ENCODE results near the gene NEK5. TPM values are rescaled to one million over a fixed set of nuclear protein-coding genes. Genes with fewer than 3 reads are reported as not detected.
"Not testable (repeated sequence)": the region's sequence is repeated elsewhere in the genome, so short reads cannot be mapped to it uniquely, and the experiment has no call there.

NEK5 gene
- 0.20 TPM in 1 of 2 replicates, not detected in the other for total RNA-seq (2014; rRNA removed; shearing (Covaris generic); ENCODE audit: low replicate concordance)

- peak; percentile 63 for DNase-seq
- no peaks in the 10 kb centered on the region for H3K9me3 ChIP-seq
- H3K27me3 ChIP-seq = no peaks in the 10 kb centered on the region
- peak within 1 kb of the TSS; percentile 53 for H3K4me3 ChIP-seq
- 0 out of 2 replicates have a peak, but pooled peaks cover 3% of the 10 kb centered on the region for H3K36me3 ChIP-seq
Measured at GRCh38 chr13:52128714-52129700, at the start of gene NEK5. Gene NEK5, minus strand, starts transcription at chr13:52129073. Its CDS starts 1,591 bp downstream, at chr13:52127482.

- H3K4me3 ChIP-seq = no peak overlapping the region
- no peaks in the 10 kb centered on the region for H3K27me3 ChIP-seq
- peaks cover 30% of the 10 kb centered on the region for H3K36me3 ChIP-seq
- no peaks in the 10 kb centered on the region for H3K9me3 ChIP-seq
- no peak for DNase-seq
Measured at GRCh38 chr13:52177276-52177675, 48.4 kb upstream of the NEK5 start.

GRCh38 chr13:52173970-52174369 is 45.1 kb upstream of the NEK5 start:
- H3K27me3 ChIP-seq, H3K9me3 ChIP-seq, DNase-seq, H3K4me3 ChIP-seq: not testable (repeated sequence)
- H3K36me3 ChIP-seq = peaks cover 28% of the 10 kb centered on the region

- no peaks in the 10 kb centered on the region for H3K27me3 ChIP-seq
- no peak for DNase-seq
- no peaks in the 10 kb centered on the region for H3K9me3 ChIP-seq
- H3K36me3 ChIP-seq = peaks cover 31% of the 10 kb centered on the region
- H3K4me3 ChIP-seq = no peak overlapping the region
Measured at GRCh38 chr13:52173373-52173772, 44.5 kb upstream of the NEK5 start.

GRCh38 chr13:52171686-52172085 is 42.8 kb upstream of the NEK5 start:
- peaks cover 30% of the 10 kb centered on the region for H3K36me3 ChIP-seq
- DNase-seq, H3K9me3 ChIP-seq, H3K4me3 ChIP-seq, H3K27me3 ChIP-seq: not testable (repeated sequence)

- not testable (repeated sequence) for H3K4me3 ChIP-seq, DNase-seq, H3K27me3 ChIP-seq, H3K9me3 ChIP-seq
- H3K36me3 ChIP-seq = peaks cover 25% of the 10 kb centered on the region
Measured at GRCh38 chr13:52170828-52171391, 42.0 kb upstream of the NEK5 start.

GRCh38 chr13:52169839-52170238 is 41.0 kb upstream of the NEK5 start:
- no peak for DNase-seq
- Histone ChIP-seq H3K27me3 (no peaks in the 10 kb centered on the region), H3K36me3 (peaks cover 21% of the 10 kb centered on the region), H3K4me3 (no peak overlapping the region), H3K9me3 (no peaks in the 10 kb centered on the region)

- peaks cover 13% of the 10 kb centered on the region for H3K36me3 ChIP-seq
- no peak overlapping the region for H3K4me3 ChIP-seq
- no peak for DNase-seq
Measured at GRCh38 chr13:52165411-52165810, 36.5 kb upstream of the NEK5 start.

GRCh38 chr13:52164989-52165388 is 36.1 kb upstream of the NEK5 start:
- H3K36me3 ChIP-seq = peaks cover 11% of the 10 kb centered on the region
- no peaks in the 10 kb centered on the region for H3K9me3 ChIP-seq
- DNase-seq = no peak
- H3K4me3 ChIP-seq = no peak overlapping the region
- H3K27me3 ChIP-seq = no peaks in the 10 kb centered on the region

More at GRCh38 chr13:52165411-52165810, 36.5 kb upstream of the NEK5 start:
- Histone ChIP-seq H3K27me3 (no peaks in the 10 kb centered on the region), H3K9me3 (no peaks in the 10 kb centered on the region)

GRCh38 chr13:52163878-52164277 is 35.0 kb upstream of the NEK5 start:
- DNase-seq, H3K27me3 ChIP-seq, H3K4me3 ChIP-seq, H3K9me3 ChIP-seq, H3K36me3 ChIP-seq: not testable (repeated sequence)

- Histone ChIP-seq H3K36me3 (peaks cover 3% of the 10 kb centered on the region), H3K4me3 (no peak overlapping the region), H3K9me3 (no peaks in the 10 kb centered on the region), H3K27me3 (no peaks in the 10 kb centered on the region)
- DNase-seq = no peak
Measured at GRCh38 chr13:52162279-52163101, 33.6 kb upstream of the NEK5 start.

GRCh38 chr13:52161181-52161646 is 32.3 kb upstream of the NEK5 start:
- H3K9me3 ChIP-seq = no peaks in the 10 kb centered on the region
- DNase-seq = no peak
- H3K36me3 ChIP-seq = no peaks in the 10 kb centered on the region
- no peak overlapping the region for H3K4me3 ChIP-seq
- no peaks in the 10 kb centered on the region for H3K27me3 ChIP-seq

- Histone ChIP-seq H3K27me3 (no peaks in the 10 kb centered on the region), H3K36me3 (no peaks in the 10 kb centered on the region), H3K9me3 (no peaks in the 10 kb centered on the region), H3K4me3 (no peak overlapping the region)
- no peak for DNase-seq
Measured at GRCh38 chr13:52160506-52160905, 31.6 kb upstream of the NEK5 start.

GRCh38 chr13:52160053-52160452 is 31.2 kb upstream of the NEK5 start:
- Histone ChIP-seq H3K27me3 (no peaks in the 10 kb centered on the region), H3K36me3 (no peaks in the 10 kb centered on the region), H3K9me3 (no peaks in the 10 kb centered on the region), H3K4me3 (peak overlapping the region; percentile 73; the same call in 1 of the 2 replicates)
- no peak for DNase-seq

GRCh38 chr13:52159159-52159982 is 30.5 kb upstream of the NEK5 start, which contains the start of gene NEK3:
Gene NEK3, minus strand, starts transcription at chr13:52159597. Its CDS starts 3,406 bp downstream, at chr13:52156191.
- peak within 1 kb of the TSS; percentile 73 for H3K4me3 ChIP-seq
- no peaks in the 10 kb centered on the region for H3K36me3 ChIP-seq
- no peaks in the 10 kb centered on the region for H3K9me3 ChIP-seq
- DNase-seq = peak; percentile 75
- H3K27me3 ChIP-seq = no peaks in the 10 kb centered on the region
